Measurements from ENCODE around the gene XNDC1N.

DNA sequence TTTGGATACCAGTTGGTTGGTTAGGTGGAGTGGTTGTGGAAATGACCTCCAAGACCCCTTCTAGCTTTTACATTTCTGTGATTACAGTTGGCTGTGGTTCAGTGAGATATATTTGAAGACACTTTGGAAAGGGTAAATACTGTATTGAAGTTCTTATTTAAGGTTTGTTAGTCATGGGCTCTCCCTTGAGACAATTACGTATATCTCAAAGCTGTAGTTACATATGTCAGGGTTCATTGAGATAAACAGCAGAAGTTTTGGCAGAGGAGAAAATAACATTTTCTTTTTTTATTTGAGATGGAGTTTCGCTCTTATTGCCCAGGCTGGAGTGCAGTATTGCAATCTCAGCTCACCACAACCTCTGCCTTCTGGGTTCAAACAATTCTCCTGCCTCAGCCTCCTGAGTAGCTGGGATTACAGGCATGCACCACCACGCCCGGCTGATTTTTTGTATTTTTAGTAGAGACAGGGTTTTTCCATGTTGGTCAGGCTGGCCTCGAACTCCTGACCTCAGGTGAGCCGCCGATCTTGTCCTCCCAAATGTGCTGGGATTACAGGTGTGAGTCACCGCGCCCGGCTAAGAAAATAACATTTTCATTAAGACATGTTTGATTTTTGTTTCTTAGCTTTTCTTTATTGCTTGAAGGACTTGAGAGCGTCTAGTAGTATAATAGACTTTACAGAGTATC is 2.3 kb upstream of the XNDC1N start:
- TF ChIP-seq POLR2A (IDR thresholded peaks at IDR 0.05) = no peak
- TF ChIP-seq, protein P1, sequence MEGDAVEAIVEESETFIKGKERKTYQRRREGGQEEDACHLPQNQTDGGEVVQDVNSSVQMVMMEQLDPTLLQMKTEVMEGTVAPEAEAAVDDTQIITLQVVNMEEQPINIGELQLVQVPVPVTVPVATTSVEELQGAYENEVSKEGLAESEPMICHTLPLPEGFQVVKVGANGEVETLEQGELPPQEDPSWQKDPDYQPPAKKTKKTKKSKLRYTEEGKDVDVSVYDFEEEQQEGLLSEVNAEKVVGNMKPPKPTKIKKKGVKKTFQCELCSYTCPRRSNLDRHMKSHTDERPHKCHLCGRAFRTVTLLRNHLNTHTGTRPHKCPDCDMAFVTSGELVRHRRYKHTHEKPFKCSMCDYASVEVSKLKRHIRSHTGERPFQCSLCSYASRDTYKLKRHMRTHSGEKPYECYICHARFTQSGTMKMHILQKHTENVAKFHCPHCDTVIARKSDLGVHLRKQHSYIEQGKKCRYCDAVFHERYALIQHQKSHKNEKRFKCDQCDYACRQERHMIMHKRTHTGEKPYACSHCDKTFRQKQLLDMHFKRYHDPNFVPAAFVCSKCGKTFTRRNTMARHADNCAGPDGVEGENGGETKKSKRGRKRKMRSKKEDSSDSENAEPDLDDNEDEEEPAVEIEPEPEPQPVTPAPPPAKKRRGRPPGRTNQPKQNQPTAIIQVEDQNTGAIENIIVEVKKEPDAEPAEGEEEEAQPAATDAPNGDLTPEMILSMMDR (IDR thresholded peaks at IDR 0.05) = no peak

All from esophagus squamous epithelium (tissue), 4 donors.